Activated CD4-positive, alpha-beta T cell treated with anti-CD3 and anti-CD28 coated beads for 48 hours (primary cell): ENCODE results near the gene NDRG3.
"Not testable (repeated sequence)": the region's sequence is repeated elsewhere in the genome, so short reads cannot be mapped to it uniquely, and the experiment has no call there.

Experiments used
- DNase-seq: peaks from one replicate; pipeline ENCODE4 v3.0.0-alpha.2; 2020

Gene NDRG3

GRCh38 chr20:36758276-36758675 is 12.4 kb upstream of the NDRG3 start:
- DNase-seq = no peak

DNA sequence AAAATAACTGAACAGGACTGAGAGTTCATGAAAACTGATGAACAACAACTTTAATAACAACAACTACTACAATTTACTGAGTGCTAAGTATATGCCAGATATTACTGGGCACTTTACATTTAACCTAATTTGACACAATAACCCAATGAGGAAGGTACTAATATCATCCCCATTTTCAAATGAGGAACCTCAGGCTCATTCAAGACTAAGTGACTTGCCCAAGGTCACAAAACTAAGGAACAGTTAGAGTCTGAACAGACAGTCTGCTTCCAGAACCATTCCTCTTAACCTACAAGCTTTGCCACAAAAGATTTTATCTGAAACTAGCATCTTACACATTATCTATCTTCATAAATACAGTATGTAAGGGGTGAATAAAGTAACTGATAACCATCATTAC is 10.6 kb upstream of the NDRG3 start:
- DNase-seq = no peak

GRCh38 chr20:36754656-36755222 is 8.8 kb upstream of the NDRG3 start:
- DNase-seq = peak; percentile 31

DNA sequence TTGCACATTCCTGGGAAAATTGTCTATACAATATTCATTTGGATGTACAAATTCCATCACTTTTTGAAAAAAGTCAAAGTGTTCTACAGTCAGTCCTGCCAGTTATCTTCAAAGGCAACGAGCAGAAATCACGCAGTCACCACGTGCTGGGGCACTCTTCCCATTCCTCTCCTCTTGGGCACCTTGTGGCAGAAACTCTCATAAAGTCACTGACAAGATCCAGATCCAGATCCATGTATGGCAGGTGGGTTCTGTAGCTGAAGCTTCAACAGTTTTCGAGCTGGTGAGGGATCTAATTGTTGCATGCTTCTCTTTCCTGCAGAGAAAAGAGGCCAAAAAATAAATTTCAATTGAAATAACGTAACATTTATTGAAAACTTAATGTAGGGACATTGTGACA is 6.7 kb upstream of the NDRG3 start:
- DNase-seq = no peak

- DNase-seq = no peak
Measured at GRCh38 chr20:36745234-36745926, 510 bp downstream of the NDRG3 start.

DNA sequence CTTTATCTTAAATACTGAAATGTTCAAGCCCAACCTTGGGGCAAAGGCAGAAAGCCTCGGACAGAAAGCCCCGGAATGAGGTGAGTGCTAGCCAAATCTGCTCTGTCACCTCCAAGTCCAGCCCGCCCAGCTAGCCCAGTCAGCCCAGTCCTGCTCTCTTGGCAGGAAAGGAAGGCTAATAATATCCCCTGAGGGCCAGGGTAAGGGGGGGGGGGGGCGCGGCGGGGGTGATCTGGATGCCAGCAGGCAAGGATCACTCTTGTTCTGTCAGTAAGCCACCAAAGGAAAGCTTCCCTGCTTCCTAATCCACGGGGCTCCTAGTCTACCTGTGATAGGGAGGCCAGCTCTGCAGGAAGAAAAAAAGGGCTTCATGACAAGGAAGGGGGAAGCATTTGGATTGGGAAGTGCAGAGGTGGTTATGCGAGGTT is 1.1 kb downstream of the NDRG3 start:
- DNase-seq = no peak

DNA sequence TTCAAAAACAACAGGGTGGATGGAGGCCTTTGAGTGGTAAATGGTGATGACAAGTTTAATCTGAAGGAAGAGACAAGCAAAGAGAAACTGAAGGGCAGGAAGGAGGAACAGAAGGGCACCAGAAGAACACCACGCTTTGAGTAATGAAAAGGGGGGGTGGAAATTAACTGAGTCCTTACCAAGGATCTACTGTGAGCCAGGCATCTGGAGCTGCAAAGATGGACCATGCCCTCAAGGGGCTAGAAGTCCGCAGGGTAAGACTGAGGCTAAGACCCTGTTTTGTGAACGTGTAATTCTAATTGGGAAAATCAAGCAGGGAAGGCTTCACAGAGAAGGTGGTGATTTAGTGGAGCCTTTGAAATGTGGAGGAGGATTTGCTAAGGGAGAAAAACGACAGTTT is 1.6 kb downstream of the NDRG3 start:
- DNase-seq = no peak

GRCh38 chr20:36742558-36742957 is 3.3 kb downstream of the NDRG3 start:
- DNase-seq = no peak

- DNase-seq = no peak
Measured at GRCh38 chr20:36741072-36741471, 4.8 kb downstream of the NDRG3 start.

DNA sequence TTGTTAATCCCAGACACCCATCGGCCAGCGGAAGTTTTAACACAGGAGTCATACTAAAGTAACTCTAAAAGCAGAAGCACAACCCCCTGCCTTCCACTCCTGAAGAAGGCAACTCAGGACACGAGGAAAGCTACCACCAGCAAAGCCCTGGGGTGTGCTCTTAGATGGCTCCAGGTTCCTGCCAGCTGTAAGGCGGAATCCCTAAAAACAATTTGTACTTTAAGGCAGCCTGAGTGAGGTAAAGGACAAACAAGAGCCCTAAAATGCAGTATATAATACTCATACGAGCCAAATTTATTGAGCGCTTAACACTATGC is 8.7 kb downstream of the NDRG3 start:
- no peak for DNase-seq

DNA sequence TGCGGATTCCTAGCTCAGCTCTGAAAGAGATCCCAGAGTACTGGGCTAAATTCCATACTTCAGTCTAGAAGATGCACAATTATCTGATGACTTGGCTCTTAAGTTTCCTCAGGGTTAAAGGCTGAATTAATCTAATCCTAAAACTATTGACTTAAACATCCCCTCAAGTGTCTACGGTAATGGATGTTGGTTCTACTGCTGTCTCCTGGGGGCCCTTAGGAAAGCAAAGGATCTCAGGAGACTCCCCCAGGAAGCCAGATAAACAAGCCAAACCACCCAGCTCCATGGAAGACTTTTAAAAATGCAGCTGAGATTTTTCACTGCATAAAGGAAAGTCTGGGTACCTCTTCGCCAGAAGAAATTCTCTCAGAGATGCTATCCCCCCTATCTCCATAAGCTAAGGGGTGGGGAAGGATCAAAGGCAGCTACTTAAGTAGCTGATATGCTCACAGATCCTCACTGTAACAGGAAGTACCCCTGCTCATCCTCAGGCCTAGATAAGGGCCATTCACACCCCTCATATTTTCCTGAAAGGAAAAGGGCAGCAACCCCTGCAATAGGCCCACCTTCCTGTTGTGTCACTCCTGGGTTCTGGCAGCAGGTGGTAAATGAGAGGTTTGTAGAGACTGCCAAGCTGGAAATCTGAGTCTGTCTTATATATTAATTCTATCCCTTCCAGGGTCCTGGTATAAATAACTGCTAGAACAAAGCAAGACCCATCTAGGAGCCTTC is 9.3 kb downstream of the NDRG3 start:
- no peak for DNase-seq

GRCh38 chr20:36732456-36732855 is 13.4 kb downstream of the NDRG3 start:
- DNase-seq = no peak

- peak; percentile 32 for DNase-seq
Measured at GRCh38 chr20:36728986-36729385, 16.9 kb downstream of the NDRG3 start.

DNA sequence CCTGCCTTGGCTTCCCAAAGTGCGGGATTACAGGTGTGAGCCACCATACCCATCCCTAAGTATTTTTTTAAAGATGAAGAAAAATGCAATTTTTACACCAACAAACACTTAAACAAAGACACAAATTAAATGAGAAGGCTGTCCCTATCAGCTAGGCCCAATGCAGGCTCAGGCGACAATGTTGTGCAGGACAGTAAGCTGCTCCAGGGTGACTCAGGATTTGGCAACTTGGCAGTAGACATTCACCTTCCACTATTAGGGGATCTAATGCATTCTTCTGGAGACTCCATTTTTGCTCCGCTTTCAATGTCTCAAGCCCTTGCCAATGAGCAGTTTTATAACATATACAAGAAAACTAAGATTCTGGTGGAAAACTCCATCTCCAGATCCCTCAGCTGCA is 19.7 kb downstream of the NDRG3 start:
- no peak for DNase-seq

- DNase-seq = peak; percentile 56
Measured at GRCh38 chr20:36720510-36720909, 25.4 kb downstream of the NDRG3 start.

DNA sequence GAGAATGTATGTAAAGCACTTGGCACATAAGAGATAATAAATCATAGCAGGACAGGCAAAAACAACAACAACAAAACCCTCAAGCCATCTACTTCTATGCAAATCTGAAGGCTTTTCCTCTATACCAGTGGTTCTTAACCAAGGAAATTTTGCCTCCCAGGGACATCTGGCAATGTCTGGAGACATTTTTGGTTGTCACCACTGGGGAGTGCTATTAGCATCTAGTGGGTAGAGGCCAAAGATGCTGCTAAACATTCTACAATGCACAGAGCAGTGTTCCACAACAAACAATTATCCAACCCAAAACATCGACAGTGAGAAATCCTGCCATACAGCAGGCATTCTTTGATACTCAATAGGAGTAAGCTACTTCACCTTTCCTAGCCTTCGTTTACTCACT is 28.2 kb downstream of the NDRG3 start:
- DNase-seq = no peak

DNA sequence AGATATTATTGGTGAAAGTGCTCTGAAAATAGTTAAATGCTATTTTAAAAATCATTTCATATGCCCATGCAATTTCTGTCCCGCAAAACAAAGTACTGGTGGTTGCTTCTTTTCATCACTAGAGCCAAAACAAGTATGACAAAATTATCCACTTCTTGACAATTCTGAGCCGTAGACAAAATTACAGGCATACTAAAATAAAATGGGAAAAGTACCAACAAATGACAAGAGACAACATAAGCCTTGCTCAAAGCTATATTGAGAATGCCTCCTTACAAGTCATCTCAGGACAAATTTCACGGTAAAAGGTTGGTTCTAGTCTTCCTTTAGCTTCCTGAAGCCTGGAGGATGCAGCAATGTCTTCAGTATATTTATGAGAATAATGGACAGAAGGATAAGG is 28.9 kb downstream of the NDRG3 start:
- DNase-seq = no peak

GRCh38 chr20:36712775-36713174 is 33.1 kb downstream of the NDRG3 start:
- DNase-seq = no peak

DNA sequence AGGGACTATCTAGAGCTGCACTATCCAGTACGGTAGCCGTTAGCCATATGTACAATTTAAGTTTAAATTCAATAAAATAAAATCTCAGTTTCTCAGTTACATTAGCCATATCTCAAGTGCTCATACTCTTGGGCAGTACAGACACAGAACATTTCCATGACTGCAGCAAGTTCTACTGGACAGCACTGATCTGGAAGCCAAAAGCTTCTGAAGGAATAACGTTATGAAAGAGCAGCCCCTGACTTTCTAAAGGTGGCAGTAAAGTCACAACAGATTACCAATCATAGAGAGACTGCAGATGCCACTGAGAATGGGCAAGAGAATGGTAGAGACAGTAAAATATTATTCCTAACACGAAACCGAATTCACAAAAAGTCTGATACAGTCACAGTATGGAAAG is 36.8 kb downstream of the NDRG3 start:
- DNase-seq = no peak

- no peak for DNase-seq
Measured at GRCh38 chr20:36703530-36703929, 42.4 kb downstream of the NDRG3 start.

DNA sequence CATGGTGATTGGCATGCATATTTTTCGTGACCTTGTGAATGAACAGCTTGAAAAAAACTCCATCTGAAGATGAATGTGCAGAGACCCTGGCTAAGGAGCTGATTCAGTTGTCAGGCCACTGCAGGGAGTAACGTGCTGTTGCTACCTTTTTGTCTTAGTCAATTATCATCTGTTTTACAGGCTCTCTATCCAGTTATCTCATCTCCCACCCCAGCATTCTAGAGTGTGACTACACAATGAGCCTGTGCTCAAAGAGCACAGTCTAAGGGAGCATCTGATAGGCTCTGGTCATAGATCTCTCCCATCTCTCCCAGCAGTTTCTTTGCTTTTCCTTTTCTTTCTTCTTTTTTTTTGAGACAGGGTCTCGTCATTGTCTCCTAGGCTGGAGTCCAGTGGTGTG is 45.5 kb downstream of the NDRG3 start:
- DNase-seq = no peak

DNA sequence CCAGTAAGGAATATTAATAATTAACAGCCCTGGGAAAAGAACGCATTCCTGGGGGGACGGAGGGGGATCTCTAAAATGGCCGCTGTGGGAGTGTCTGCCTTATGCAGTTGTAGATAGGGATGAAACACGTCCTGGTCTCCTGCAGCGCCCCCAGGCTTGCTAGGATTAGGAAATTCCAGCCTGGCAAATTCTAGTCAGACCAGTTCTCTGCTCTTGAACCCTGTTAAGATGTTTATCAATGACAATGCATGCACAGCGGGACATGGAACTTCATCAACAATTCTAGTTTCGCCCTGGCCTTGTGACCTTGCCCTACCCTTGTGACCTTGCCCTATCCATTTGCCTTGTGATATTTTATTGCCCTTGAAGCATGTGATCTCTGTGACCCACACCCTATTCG is 50.4 kb downstream of the NDRG3 start:
- DNase-seq = not testable (repeated sequence)

DNA sequence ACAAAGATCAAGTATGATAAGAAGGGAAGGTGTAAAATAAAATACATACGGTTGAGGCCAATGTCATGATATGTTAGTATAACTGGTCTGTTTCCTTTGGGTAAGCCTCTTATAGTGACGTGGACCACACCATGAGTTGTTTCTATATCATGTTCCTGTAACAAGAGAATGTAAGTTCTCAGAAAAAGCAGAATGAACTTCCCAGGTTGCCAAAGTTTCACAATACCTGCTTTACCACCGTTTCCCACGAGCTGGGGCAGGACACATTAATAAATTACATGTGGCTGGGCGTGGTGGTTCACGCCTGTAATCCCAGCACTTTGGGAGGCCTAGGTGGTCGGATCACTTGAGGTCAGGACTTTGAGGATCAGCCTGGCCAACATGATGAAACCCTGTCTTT is 57.3 kb downstream of the NDRG3 start:
- no peak for DNase-seq

- no peak for DNase-seq
Measured at GRCh38 chr20:36687850-36688249, 58.0 kb downstream of the NDRG3 start.

- no peak for DNase-seq
Measured at GRCh38 chr20:36686944-36687343, 58.9 kb downstream of the NDRG3 start.
